ENCODE results near the gene ZPBP. TPM values are rescaled to one million over a fixed set of nuclear protein-coding genes. Genes with fewer than 3 reads are reported as not detected.

Gene ZPBP, protein sequence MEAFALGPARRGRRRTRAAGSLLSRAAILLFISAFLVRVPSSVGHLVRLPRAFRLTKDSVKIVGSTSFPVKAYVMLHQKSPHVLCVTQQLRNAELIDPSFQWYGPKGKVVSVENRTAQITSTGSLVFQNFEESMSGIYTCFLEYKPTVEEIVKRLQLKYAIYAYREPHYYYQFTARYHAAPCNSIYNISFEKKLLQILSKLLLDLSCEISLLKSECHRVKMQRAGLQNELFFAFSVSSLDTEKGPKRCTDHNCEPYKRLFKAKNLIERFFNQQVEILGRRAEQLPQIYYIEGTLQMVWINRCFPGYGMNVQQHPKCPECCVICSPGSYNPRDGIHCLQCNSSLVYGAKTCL
- polyA plus RNA-seq (2013, experiment 1 of 2): not detected
- polyA plus RNA-seq (2013, experiment 2 of 2): not detected

DNA sequence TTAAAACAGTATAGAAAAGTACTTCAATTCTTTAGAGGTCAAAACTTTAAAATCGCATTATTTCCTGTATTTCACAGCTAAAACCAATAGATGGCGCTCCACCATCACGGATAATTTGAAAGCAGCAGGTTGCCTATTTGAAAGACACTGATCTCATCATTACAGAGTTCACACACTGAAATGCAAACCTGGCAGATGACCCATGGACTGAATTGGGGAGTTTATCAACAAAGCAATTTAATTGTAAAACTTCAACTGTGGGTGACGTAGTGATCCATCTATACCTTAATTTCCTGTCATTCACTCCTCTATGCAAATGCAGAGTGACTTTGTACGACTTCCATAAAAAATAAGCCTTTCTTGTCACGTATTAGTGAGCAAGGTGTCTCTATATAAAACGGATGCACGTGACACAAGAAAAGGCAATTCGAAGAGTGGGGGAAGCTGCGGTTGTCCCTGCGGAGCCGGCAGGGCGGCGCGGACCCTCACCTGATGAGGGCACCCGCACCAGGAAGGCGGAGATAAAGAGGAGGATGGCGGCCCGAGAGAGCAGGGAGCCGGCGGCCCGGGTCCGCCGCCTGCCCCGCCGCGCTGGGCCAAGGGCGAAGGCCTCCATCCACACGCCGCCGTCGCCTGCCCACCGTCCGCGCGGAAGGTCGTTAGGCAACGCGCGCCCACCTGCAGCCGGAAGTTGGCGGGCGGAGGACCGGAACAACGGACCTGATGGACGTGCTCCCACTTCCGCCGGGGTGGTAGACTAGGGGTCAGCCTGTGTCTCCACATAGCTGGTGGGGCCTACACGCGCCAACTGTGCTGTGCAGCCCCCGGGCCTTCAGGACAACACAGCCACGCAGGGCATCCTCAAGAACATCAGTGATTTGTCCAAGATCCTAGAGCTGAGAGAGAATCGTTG is at the start of gene ZPBP:
ZPBP (minus strand) TSS at position 668 of the 913 bp plus-strand sequence; CDS start at position 616, 52 bp downstream.
- Histone ChIP-seq H2AK5ac (ENCODE audit: low read length, severe bottlenecking) (no peak within 1 kb of the TSS), H3K27ac (ENCODE audit: low read length, poor library complexity, severe bottlenecking) (no peak within 1 kb of the TSS), H2AFZ (ENCODE audit: low read depth, low read length) (no peak within 1 kb of the TSS), H3K9ac (ENCODE audit: low read length) (peak within 1 kb of the TSS; percentile 7), H4K91ac (ENCODE audit: low read length) (no peak within 1 kb of the TSS), H3K23ac (ENCODE audit: low read length in 2 of 2) (no peak within 1 kb of the TSS), H3K79me1 (replicated peaks; ENCODE audit: low read length, poor library complexity, severe bottlenecking) (no peaks in the 10 kb centered on the region), H2BK120ac (ENCODE audit: low read depth, low read length) (no peak within 1 kb of the TSS), H3K4me1 (ENCODE audit: control insufficient read depth, insufficient read depth, low read depth, low read length) (no peaks in the 10 kb centered on the region), H3K27me3 (ENCODE audit: control insufficient read depth in 1 of 2, insufficient read depth in 1 of 2, low read length in 2 of 2) (peaks cover 0 to 5% of the 10 kb centered on the region in 2 experiments), H3K9me3 (ENCODE audit: control insufficient read depth, low read length) (no peaks in the 10 kb centered on the region), H3K14ac (ENCODE audit: low read length in 2 of 2) (no peak within 1 kb of the TSS), H3K4me2 (ENCODE audit: low read length, poor library complexity, severe bottlenecking) (no peak within 1 kb of the TSS), H2BK12ac (ENCODE audit: low read length in 2 of 2) (no peak within 1 kb of the TSS), H3K4me3 (ENCODE audit: insufficient read depth in 1 of 2, low read depth in 1 of 2, low read length in 2 of 2) (peak within 1 kb of the TSS in 1 of 2 experiments; percentile 58), H3K36me3 (ENCODE audit: control insufficient read depth in 1 of 2, insufficient read depth in 2 of 2, low read depth in 1 of 2, low read length in 2 of 2) (no peaks in the 10 kb centered on the region), H3K18ac (ENCODE audit: low read depth in 1 of 2, low read length in 2 of 2) (no peak within 1 kb of the TSS), H4K8ac (ENCODE audit: low read length) (no peak within 1 kb of the TSS), H2BK5ac (ENCODE audit: low read depth, low read length, poor library complexity, severe bottlenecking) (no peak within 1 kb of the TSS), H2BK15ac (ENCODE audit: low read depth, poor library complexity, severe bottlenecking) (no peak within 1 kb of the TSS), H3K4ac (ENCODE audit: low read depth in 1 of 2, low read length in 2 of 2) (no peak within 1 kb of the TSS)
- peak; percentile 21 for DNase-seq
- WGBS: 66% methylated on average over 53 of the region's 53 CpGs

DNA sequence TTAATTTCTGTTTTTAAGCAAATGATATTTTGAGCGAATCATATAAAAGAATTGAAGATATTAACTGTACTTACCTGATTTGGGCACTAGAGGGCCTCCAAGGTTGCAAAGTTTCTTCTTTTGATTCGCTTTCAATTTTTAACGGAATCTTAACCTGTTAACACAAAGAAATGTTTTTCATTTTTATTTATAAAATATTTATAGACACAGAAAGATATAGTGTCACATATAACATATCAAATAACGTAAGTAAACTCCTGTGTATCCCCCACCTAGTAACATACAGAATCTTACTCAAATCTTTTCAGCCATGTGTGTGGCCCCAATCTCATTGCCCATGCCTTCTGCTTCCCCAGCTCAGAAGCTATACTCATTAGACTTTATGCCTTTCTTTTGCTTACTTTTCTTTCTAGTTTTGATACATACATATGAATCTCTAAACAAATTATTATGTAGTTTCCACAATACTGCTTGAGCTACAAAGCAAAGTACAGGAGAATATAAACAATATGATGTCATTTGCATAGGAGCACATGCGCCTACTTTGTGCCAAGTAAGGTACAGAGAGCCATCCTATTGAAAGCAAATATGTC is 49.5 kb upstream of the ZPBP start:
- no peak overlapping the region for H3K14ac ChIP-seq (ENCODE audit: low read length in 2 of 2)
- H3K4me1 ChIP-seq (ENCODE audit: control insufficient read depth, insufficient read depth, low read depth, low read length): no peaks in the 10 kb centered on the region
- no peak overlapping the region for H4K91ac ChIP-seq (ENCODE audit: low read length)
- no peak overlapping the region for H2BK15ac ChIP-seq (ENCODE audit: low read depth, poor library complexity, severe bottlenecking)
- DNase-seq: peak; percentile 41
- no peak overlapping the region for H3K27ac ChIP-seq (ENCODE audit: low read length, poor library complexity, severe bottlenecking)
- no peak overlapping the region for H3K4me2 ChIP-seq (ENCODE audit: low read length, poor library complexity, severe bottlenecking)
- H2AK5ac ChIP-seq (ENCODE audit: low read length, severe bottlenecking): no peak overlapping the region
- no peaks in the 10 kb centered on the region for H3K36me3 ChIP-seq (ENCODE audit: control insufficient read depth in 1 of 2, insufficient read depth in 2 of 2, low read depth in 1 of 2, low read length in 2 of 2)
- H2AFZ ChIP-seq (ENCODE audit: low read depth, low read length): no peak overlapping the region
- H3K27me3 ChIP-seq (ENCODE audit: control insufficient read depth in 1 of 2, insufficient read depth in 1 of 2, low read length in 2 of 2): peaks cover 0 to 7% of the 10 kb centered on the region in 2 experiments
- no peak overlapping the region for H3K9ac ChIP-seq (ENCODE audit: low read length)
- H3K9me3 ChIP-seq (ENCODE audit: control insufficient read depth, low read length): no peaks in the 10 kb centered on the region
- H3K4ac ChIP-seq (ENCODE audit: low read depth in 1 of 2, low read length in 2 of 2): no peak overlapping the region
- no peak overlapping the region for H2BK5ac ChIP-seq (ENCODE audit: low read depth, low read length, poor library complexity, severe bottlenecking)
- no peaks in the 10 kb centered on the region for H3K79me1 ChIP-seq (replicated peaks; ENCODE audit: low read length, poor library complexity, severe bottlenecking)
- H2BK120ac ChIP-seq (ENCODE audit: low read depth, low read length): no peak overlapping the region
- 36% methylated on average over 2 of the region's 5 CpGs for WGBS
- H3K18ac ChIP-seq (ENCODE audit: low read depth in 1 of 2, low read length in 2 of 2): no peak overlapping the region
- H4K8ac ChIP-seq (ENCODE audit: low read length): no peak overlapping the region
- no peak overlapping the region for H3K4me3 ChIP-seq (ENCODE audit: insufficient read depth in 1 of 2, low read depth in 1 of 2, low read length in 2 of 2)
- no peak overlapping the region for H2BK12ac ChIP-seq (ENCODE audit: low read length in 2 of 2)
- H3K23ac ChIP-seq (ENCODE audit: low read length in 2 of 2): no peak overlapping the region

DNA sequence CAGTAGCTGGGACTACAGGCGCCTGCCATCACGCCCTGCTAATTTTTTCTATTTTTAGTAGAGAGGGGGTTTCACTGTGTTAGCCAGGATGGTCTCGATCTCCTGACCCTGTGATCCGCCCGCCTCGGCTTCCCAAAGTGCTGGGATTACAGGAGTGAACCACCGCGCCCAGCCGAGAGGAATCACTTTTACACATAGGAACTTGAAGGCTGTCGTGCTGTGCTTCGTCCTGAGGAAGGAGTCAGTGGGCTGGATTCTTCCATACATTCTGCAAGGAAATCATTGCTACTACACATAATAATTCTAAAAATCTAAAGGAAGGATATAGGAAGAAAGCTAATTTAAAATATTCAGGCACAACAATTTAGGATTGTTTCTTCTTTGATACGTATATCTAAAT is 48.8 kb upstream of the ZPBP start:
- Histone ChIP-seq H3K4me3 (ENCODE audit: insufficient read depth in 1 of 2, low read depth in 1 of 2, low read length in 2 of 2) (no peak overlapping the region), H3K23ac (ENCODE audit: low read length in 2 of 2) (no peak overlapping the region), H3K79me1 (replicated peaks; ENCODE audit: low read length, poor library complexity, severe bottlenecking) (no peaks in the 10 kb centered on the region), H3K14ac (ENCODE audit: low read length in 2 of 2) (no peak overlapping the region), H3K27ac (ENCODE audit: low read length, poor library complexity, severe bottlenecking) (no peak overlapping the region), H2AFZ (ENCODE audit: low read depth, low read length) (no peak overlapping the region), H3K27me3 (ENCODE audit: control insufficient read depth in 1 of 2, insufficient read depth in 1 of 2, low read length in 2 of 2) (peaks cover 0 to under 1% of the 10 kb centered on the region in 2 experiments), H2BK15ac (ENCODE audit: low read depth, poor library complexity, severe bottlenecking) (no peak overlapping the region), H3K4ac (ENCODE audit: low read depth in 1 of 2, low read length in 2 of 2) (no peak overlapping the region), H2BK12ac (ENCODE audit: low read length in 2 of 2) (no peak overlapping the region), H3K9ac (ENCODE audit: low read length) (no peak overlapping the region), H3K4me1 (ENCODE audit: control insufficient read depth, insufficient read depth, low read depth, low read length) (no peaks in the 10 kb centered on the region), H3K36me3 (ENCODE audit: control insufficient read depth in 1 of 2, insufficient read depth in 2 of 2, low read depth in 1 of 2, low read length in 2 of 2) (no peaks in the 10 kb centered on the region), H2BK120ac (ENCODE audit: low read depth, low read length) (no peak overlapping the region), H3K18ac (ENCODE audit: low read depth in 1 of 2, low read length in 2 of 2) (no peak overlapping the region), H4K91ac (ENCODE audit: low read length) (no peak overlapping the region), H2BK5ac (ENCODE audit: low read depth, low read length, poor library complexity, severe bottlenecking) (no peak overlapping the region), H2AK5ac (ENCODE audit: low read length, severe bottlenecking) (no peak overlapping the region), H3K4me2 (ENCODE audit: low read length, poor library complexity, severe bottlenecking) (no peak overlapping the region), H3K9me3 (ENCODE audit: control insufficient read depth, low read length) (no peaks in the 10 kb centered on the region), H4K8ac (ENCODE audit: low read length) (no peak overlapping the region)
- WGBS: 93% methylated on average over 8 of the region's 12 CpGs
- no peak for DNase-seq

DNA sequence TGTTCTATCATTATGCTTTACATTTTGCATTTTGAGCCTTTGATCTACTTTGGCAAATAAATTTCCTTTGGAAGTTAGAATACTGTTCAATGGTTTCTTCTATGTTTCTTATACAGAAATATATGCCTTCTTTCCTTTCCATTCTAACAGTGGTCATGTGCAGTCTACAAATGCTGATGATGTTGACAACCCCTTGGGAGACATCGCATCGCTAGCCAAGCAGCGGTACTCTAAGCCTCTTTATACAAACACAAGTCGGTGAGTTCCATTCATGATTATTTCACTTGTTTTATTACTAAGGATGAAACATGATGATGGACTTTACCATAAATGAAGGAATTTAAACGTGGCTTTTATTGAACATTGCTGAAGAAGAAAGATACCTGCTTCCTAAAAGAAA is 48.1 kb upstream of the ZPBP start:
- Histone ChIP-seq H3K4me3 (ENCODE audit: insufficient read depth in 1 of 2, low read depth in 1 of 2, low read length in 2 of 2) (no peak overlapping the region), H2BK15ac (ENCODE audit: low read depth, poor library complexity, severe bottlenecking) (no peak overlapping the region), H3K4ac (ENCODE audit: low read depth in 1 of 2, low read length in 2 of 2) (no peak overlapping the region), H3K14ac (ENCODE audit: low read length in 2 of 2) (no peak overlapping the region), H3K9ac (ENCODE audit: low read length) (no peak overlapping the region), H3K4me1 (ENCODE audit: control insufficient read depth, insufficient read depth, low read depth, low read length) (no peaks in the 10 kb centered on the region), H3K18ac (ENCODE audit: low read depth in 1 of 2, low read length in 2 of 2) (no peak overlapping the region), H3K79me1 (replicated peaks; ENCODE audit: low read length, poor library complexity, severe bottlenecking) (no peaks in the 10 kb centered on the region), H2AK5ac (ENCODE audit: low read length, severe bottlenecking) (no peak overlapping the region), H3K27ac (ENCODE audit: low read length, poor library complexity, severe bottlenecking) (no peak overlapping the region), H3K9me3 (ENCODE audit: control insufficient read depth, low read length) (no peaks in the 10 kb centered on the region), H4K91ac (ENCODE audit: low read length) (no peak overlapping the region), H3K23ac (ENCODE audit: low read length in 2 of 2) (no peak overlapping the region), H2AFZ (ENCODE audit: low read depth, low read length) (no peak overlapping the region), H2BK5ac (ENCODE audit: low read depth, low read length, poor library complexity, severe bottlenecking) (no peak overlapping the region), H2BK12ac (ENCODE audit: low read length in 2 of 2) (no peak overlapping the region), H4K8ac (ENCODE audit: low read length) (no peak overlapping the region), H3K36me3 (ENCODE audit: control insufficient read depth in 1 of 2, insufficient read depth in 2 of 2, low read depth in 1 of 2, low read length in 2 of 2) (no peaks in the 10 kb centered on the region), H2BK120ac (ENCODE audit: low read depth, low read length) (no peak overlapping the region), H3K27me3 (ENCODE audit: control insufficient read depth in 1 of 2, insufficient read depth in 1 of 2, low read length in 2 of 2) (no peaks in the 10 kb centered on the region), H3K4me2 (ENCODE audit: low read length, poor library complexity, severe bottlenecking) (no peak overlapping the region)
- 79% methylated on average over 4 of the region's 5 CpGs for WGBS
- DNase-seq: no peak

Data from mesenchymal stem cell (in vitro differentiated cells and primary cell).